Measurements from ENCODE around the gene CLOCK.
A peak's percentile ranks its signal among the peaks of the same experiment; 100 is the strongest.
"Not testable (repeated sequence)": the region's sequence is repeated elsewhere in the genome, so short reads cannot be mapped to it uniquely, and the experiment has no call there.

The CLOCK gene, protein sequence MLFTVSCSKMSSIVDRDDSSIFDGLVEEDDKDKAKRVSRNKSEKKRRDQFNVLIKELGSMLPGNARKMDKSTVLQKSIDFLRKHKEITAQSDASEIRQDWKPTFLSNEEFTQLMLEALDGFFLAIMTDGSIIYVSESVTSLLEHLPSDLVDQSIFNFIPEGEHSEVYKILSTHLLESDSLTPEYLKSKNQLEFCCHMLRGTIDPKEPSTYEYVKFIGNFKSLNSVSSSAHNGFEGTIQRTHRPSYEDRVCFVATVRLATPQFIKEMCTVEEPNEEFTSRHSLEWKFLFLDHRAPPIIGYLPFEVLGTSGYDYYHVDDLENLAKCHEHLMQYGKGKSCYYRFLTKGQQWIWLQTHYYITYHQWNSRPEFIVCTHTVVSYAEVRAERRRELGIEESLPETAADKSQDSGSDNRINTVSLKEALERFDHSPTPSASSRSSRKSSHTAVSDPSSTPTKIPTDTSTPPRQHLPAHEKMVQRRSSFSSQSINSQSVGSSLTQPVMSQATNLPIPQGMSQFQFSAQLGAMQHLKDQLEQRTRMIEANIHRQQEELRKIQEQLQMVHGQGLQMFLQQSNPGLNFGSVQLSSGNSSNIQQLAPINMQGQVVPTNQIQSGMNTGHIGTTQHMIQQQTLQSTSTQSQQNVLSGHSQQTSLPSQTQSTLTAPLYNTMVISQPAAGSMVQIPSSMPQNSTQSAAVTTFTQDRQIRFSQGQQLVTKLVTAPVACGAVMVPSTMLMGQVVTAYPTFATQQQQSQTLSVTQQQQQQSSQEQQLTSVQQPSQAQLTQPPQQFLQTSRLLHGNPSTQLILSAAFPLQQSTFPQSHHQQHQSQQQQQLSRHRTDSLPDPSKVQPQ

GRCh38 chr4:55546756-55547465 is at the start of gene CLOCK:
TSS of gene CLOCK (minus strand) at chr4:55546909. CDS start at chr4:55482785, 64,124 bp downstream.
- DNase-seq = peak; percentile 59

DNA sequence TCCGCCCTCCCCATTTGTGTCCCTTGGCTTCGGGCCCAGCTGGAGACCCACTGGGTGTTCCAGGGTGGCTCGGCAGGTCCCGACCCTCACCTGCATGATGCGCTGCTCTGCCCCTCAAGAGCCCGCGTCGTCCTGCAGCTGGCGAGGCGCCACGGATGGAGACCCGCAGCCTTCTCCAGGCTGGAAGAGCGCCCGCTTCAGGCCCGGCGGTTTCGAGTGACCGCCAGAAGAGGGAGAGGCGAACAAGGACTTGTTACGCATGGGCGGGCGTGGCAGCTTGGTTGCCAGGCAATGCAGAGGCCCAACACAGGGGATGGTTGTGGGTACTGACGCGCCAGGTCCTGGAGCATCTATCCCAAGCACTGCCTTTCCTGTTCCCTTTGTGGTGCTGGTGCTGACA is 45.3 kb upstream of the CLOCK start, which contains the start of gene PDCL2:
Gene PDCL2 (minus strand): TSS at position 232 of the 400 bp plus-strand sequence. CDS start 136 bp downstream, at position 96.
- DNase-seq = no peak

GRCh38 chr4:55588160-55588559 is 41.5 kb upstream of the CLOCK start:
- no peak for DNase-seq

GRCh38 chr4:55582773-55583172 is 36.1 kb upstream of the CLOCK start:
- DNase-seq = not testable (repeated sequence)

- DNase-seq = no peak
Measured at GRCh38 chr4:55578341-55579010, 31.8 kb upstream of the CLOCK start.

DNA sequence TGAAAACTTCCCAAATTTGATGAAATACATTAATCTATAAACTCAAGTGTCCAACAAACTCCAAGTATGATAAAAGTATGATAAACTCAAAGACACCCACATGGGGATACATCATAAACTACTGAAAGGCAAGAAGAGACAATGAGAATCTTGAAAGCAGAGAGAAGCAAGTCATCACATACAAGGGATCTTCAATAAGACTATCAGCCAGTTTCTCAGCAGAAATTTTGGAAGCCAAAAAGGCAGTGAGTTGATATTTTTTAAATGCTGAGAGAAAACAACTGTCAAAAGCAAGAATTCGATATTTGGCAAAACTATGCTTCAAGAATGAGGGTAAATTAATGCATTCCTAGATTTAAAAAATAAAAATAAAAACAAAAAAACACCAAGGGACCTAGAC is 28.8 kb upstream of the CLOCK start:
- no peak for DNase-seq

DNA sequence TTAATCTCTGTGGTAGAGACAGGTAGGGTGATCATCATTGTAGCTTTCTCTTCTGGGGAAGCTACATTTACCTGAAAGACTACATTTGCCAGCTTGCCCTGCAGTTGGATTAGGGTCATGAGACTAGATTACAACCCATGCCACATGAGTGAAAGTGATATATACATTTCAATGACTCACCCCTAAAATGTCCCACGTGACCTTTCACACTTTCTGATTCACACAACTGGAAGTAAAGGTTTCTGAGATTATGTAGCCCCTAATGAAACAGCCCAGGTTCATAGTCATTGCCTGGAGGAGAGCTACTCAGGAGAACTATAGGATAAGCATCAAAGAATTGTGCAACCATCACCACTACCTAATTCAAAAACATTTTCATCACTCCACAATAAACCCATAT is 27.5 kb upstream of the CLOCK start:
- DNase-seq = no peak

- DNase-seq = no peak
Measured at GRCh38 chr4:55571806-55572205, 25.1 kb upstream of the CLOCK start.

GRCh38 chr4:55568905-55569504 is 22.3 kb upstream of the CLOCK start:
- no peak for DNase-seq

DNA sequence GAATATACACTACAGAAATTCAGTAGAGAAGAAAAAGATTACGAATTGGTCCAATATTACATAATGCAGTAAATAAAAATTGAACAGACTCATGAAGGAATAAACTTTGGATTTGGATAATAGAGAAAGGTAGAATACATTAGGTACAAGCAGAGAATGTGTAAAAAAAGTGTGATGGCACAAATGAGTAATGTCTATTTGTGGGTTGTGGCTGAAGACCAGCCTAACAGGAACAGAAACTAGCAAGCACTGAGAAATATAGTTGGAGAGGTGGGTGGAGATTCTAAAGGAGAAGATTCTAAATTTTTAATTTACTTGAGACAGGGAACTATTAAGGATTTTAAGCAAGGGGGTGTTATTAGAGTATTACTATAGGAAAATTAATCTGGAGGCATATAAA is 15.2 kb upstream of the CLOCK start:
- DNase-seq = no peak

- DNase-seq = no peak
Measured at GRCh38 chr4:55560096-55560495, 13.4 kb upstream of the CLOCK start.

GRCh38 chr4:55554453-55555030 is 7.8 kb upstream of the CLOCK start:
- DNase-seq = no peak

DNA sequence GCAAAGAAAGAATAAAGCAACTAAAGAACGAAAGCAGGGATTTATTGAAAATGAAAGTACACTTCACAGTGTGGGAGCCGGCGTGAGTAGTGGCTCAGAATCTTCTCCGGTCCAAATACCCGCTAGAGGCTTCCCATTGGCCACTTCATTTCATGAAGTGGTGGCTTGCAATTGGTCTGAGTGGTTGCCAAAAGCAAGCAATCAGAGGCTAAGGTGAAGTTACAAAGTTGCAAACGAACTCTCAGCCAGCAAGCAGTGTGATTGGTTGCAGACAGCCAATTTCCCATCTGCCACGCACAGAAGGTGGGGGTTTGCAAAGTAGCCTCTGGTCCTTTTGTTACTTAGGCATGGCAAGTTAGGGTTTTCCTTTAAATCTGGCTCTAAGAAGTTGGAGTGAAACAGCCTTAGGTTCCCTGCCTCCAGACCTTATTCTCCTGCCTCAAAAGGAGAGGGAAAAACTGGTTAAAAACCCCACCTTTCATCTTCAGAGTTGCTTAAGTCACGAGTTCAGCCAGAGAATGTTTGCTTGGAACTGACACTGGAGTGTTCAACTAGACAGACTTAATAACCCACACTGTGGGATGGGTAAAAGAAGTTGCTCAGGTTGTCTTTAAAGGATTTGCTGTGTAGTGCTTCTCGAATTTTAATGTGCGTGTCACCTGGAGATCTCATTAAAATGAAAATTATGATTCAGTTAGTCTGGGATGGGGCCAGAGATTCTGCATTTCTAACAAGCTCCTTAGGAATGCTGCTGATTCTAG is 6.9 kb upstream of the CLOCK start:
- DNase-seq = no peak

DNA sequence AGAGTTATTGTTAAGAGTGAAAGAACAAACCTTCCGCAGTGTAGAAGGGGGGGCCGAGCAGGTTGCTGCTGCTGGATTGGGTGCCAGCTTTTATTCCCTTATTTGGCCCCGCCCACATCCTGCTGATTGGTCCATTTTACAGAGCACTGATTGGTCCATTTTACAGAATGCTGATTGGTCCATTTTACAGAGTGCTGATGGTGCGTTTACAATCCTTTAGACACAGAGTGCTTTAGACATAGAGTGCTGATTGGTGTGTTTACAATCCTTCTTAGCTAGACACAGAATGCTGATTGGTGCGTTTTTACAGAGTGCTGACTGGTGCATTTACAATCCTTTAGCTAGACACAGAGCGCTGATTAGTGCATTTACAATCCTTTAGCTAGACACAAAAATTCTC is 5.3 kb upstream of the CLOCK start:
- not testable (repeated sequence) for DNase-seq

DNA sequence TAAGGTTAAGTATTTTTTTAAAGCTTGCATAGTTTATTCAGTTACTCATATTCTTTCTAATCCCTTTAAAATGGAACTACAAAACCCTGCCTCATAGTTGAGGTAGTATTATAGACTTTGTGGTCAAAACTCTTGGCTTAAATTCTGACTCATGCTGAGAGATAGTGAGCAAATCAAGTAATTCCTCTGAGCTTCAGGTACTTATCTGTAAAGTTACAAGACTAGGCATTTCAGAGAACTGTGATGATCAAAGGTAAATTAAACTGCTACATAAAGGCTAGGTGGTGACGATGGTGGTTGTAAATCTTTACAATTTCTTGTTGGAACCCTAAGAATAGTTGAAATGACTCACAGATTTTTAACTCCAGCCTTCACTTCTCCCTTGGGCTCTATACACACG is 3.2 kb upstream of the CLOCK start:
- no peak for DNase-seq

DNA sequence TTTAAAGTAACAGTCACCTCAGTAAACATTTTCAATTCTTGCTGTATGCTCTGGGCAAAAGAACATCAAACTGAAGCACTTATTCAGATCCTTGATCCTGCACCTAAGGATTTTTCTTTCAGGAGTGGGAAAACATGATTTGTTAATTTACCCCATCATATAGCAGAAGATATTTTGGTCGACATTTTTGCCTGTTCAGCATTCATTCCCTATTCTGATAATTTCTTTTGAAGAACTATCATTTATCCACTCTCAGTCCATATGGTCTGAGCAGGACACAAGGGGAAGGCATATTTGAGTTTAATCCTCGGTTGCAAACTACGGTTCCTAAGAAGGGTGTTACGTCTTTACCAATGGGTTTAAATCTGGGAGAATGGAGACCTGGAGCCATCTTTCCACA is 1.2 kb upstream of the CLOCK start:
- no peak for DNase-seq

DNA sequence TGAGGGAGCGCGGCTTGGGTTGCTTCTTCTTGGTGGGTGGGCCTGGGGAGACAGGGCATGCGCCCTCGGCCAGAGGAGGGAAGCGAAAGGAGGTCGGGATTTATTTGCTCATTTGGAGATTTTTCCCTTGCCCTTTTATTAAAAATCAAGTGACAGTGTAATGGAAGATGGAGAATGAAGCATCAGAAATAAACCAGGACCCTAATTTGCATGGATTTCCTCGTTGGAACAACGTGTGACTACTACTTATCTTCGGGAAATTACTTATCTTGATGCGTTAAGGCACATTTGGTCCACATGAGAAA is 709 bp upstream of the CLOCK start:
- DNase-seq = no peak

- DNase-seq = no peak
Measured at GRCh38 chr4:55546506-55546755, 278 bp downstream of the CLOCK start.

DNA sequence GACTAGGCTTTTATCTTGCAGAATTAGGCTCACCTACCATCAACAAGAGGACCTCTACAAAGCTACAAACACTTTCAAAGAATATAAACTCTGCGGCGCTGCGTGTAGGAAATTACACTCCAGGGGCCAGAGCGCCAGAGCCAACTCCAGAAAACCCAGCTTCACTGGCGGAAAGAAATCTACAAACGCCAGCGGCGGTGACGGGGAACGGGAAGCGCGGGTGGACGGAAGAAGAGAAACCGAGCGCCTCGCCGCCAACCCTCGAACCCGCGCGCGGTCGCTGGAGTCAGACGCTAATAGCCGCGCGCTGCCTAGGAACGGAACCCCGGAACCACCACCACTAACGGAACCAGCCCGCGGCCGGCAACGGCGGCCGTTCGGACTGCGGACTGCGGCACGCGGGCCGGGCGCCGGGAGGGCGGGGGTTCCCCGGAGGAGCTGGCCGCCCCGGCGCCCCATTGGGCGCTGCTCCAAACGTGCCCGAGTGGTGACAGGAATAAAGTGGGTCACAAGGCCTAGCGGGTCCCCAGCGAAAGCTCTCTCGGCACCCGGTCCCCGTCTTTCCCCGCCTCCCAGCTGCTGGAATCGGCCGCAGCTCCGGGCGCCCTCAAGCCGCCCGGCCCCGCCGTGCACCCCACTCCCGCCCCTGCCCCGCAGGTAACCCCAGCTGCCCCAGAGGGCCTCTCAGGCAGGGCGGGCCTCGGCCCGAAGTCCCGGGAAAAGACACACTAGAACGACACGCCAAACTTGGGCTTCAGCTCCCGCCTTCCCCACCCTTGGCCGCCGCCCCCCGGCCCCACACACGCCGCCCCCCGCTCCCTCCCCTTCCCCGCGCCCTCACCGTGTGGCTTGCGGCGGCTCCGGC is 836 bp downstream of the CLOCK start:
- DNase-seq = peak; percentile 43

GRCh38 chr4:55545151-55545550 is 1.6 kb downstream of the CLOCK start:
- DNase-seq = no peak

GRCh38 chr4:55543858-55544257 is 2.9 kb downstream of the CLOCK start:
- no peak for DNase-seq
